SK-N-SH (cell line): ENCODE measurements around the gene NCLN. TPM values are rescaled to one million over a fixed set of nuclear protein-coding genes. Genes with fewer than 3 reads are reported as not detected.

Experiments
- ELF1 ChIP-seq: IDR thresholded peaks from 2 replicates; pipeline ENCODE4 v1.4.0; 2012
- EZH2phosphoT487 ChIP-seq: fragments of 200-600 bp; sonication (generic); IDR thresholded peaks from 2 replicates; pipeline ENCODE4 v1.6.1; 2017; ENCODE audit warnings: low read depth, mixed run types, mild to moderate bottlenecking, antibody characterized with exemption, moderate library complexity, borderline replicate concordance
- FOSL2 ChIP-seq: IDR thresholded peaks from 2 replicates; pipeline ENCODE4 v1.4.0; 2012; ENCODE audit warnings: low read depth, mild to moderate bottlenecking, moderate library complexity, borderline replicate concordance
- FOXJ3 ChIP-seq: sonication (generic); formaldehyde crosslinking; IDR thresholded peaks from 2 replicates; pipeline ENCODE4 v1.5.1; 2020; ENCODE audit warnings: mild to moderate bottlenecking, missing genetic modification reagents
- FOXM1 ChIP-seq: IDR thresholded peaks from 2 replicates; pipeline ENCODE4 v1.4.0; 2012; ENCODE audit warnings: low read depth, mild to moderate bottlenecking
- GATA2 ChIP-seq: sonication (generic); formaldehyde crosslinking; IDR thresholded peaks from 2 replicates; pipeline ENCODE4 v1.5.0; 2020; ENCODE audit warnings: mild to moderate bottlenecking, missing genetic modification reagents
- MEF2A ChIP-seq: IDR thresholded peaks from 2 replicates; pipeline ENCODE4 v1.4.0; 2012; ENCODE audit warnings: low read depth, borderline replicate concordance
- NFIC ChIP-seq: IDR thresholded peaks from 2 replicates; pipeline ENCODE4 v1.4.0; 2012; ENCODE audit warnings: borderline replicate concordance
- NRF1 ChIP-seq: IDR thresholded peaks from 2 replicates; pipeline ENCODE4 v1.6.1; 2012; ENCODE audit warnings: low read depth, mild to moderate bottlenecking, low read length
- RCOR1 ChIP-seq: fragments of 150-350 bp; IDR thresholded peaks from 2 replicates; pipeline ENCODE4 v1.6.1; 2017; ENCODE audit warnings: antibody characterized with exemption, low read length
- SMC3 ChIP-seq: IDR thresholded peaks from 2 replicates; pipeline ENCODE4 v1.6.1; 2012; ENCODE audit warnings: low read depth, low read length, improper control_type of control experiment
- TAF1 ChIP-seq: IDR thresholded peaks from 2 replicates; pipeline ENCODE4 v1.6.1; 2012; ENCODE audit warnings: low read depth, mild to moderate bottlenecking, low read length, moderate library complexity, borderline replicate concordance
- TCF12 ChIP-seq: IDR thresholded peaks from 2 replicates; pipeline ENCODE4 v1.4.0; 2012
- TEAD4 ChIP-seq: IDR thresholded peaks from 2 replicates; pipeline ENCODE4 v1.4.0; 2012; ENCODE audit warnings: mild to moderate bottlenecking, borderline replicate concordance; ENCODE audit not compliant: insufficient read depth
- polyA plus RNA-seq, 3 experiments: library from polyadenylated mRNA; depleted of rRNA; stranded (reverse); fragments of >200 nt; gene quantifications; 2 replicates each; pipeline ENCODE4 v1.2.3, GENCODE V29; 2012
- TF ChIP-seq, protein P1 (sequence below): fragments of 150-350 bp; IDR thresholded peaks from 2 replicates; pipeline ENCODE4 v1.6.1; 2017; ENCODE audit warnings: antibody characterized with exemption, low read length, low read depth, borderline replicate concordance
- TF ChIP-seq, protein P2 (sequence below): IDR thresholded peaks from 2 replicates; pipeline ENCODE4 v1.4.0; 2012; ENCODE audit warnings: low read depth, borderline replicate concordance
- TF ChIP-seq, protein P3 (sequence below): IDR thresholded peaks from 2 replicates; pipeline ENCODE4; 2012
- TF ChIP-seq, protein P4 (sequence below): IDR thresholded peaks from 2 replicates; pipeline ENCODE4 v1.4.0; 2012; ENCODE audit warnings: low read depth, borderline replicate concordance
- TF ChIP-seq, protein P5 (sequence below): fragments of 150-350 bp; IDR thresholded peaks from 2 replicates; pipeline ENCODE4 v1.6.1; 2016; ENCODE audit warnings: mild to moderate bottlenecking, low read depth, low read length
- TF ChIP-seq, protein P6 (sequence below): fragments of 200-600 bp; sonication (generic); IDR thresholded peaks from 2 replicates; pipeline ENCODE4 v1.6.1; 2017; ENCODE audit warnings: antibody characterized with exemption, mild to moderate bottlenecking, moderate library complexity

The NCLN gene
- polyA plus RNA-seq, 1 of the 3 experiments (the other 2 are of a cell fraction) = 69.0 TPM

DNA sequence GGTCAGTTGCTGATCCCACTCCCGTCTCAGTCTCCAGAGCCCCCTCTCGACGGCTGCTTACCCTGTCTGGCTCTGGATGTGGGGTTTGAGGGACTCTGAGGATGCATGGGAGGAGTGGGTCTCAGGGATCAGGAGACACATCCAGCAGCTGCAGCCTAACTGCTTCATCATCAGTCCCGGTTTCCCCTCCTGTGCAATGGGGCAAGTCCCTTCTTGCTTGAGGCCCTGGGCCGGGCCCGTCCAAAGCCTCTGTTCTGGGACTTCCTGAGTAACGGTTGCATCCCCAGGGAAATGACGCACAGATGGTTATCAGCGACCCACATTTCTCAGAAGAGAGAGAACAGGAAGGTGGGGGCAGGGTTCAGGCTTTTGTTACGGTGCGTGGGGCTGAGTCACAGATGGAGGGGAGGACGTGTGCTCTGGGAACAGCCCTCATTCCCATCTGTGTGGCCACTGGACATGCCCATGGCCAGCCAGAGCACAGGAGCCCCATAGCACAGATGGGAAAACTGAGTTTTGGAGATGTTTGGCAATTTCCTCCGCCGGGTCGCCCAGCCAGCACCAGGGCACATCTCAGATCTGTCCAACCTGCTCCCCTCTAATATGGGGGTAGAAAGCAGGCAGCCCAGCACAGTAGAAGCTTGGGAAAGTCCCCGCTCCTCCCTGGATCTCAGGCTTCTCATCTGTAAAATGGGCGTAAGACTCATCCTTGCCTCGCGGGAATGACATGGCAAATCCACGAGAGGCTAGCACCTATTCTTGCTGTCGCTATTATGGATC lies 30.6 kb upstream of the NCLN start (continued):
- TF ChIP-seq, protein P1, sequence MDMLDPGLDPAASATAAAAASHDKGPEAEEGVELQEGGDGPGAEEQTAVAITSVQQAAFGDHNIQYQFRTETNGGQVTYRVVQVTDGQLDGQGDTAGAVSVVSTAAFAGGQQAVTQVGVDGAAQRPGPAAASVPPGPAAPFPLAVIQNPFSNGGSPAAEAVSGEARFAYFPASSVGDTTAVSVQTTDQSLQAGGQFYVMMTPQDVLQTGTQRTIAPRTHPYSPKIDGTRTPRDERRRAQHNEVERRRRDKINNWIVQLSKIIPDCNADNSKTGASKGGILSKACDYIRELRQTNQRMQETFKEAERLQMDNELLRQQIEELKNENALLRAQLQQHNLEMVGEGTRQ = no peak
- TF ChIP-seq NRF1 = no peak
- TF ChIP-seq MEF2A = no peak
- TF ChIP-seq, protein P2, sequence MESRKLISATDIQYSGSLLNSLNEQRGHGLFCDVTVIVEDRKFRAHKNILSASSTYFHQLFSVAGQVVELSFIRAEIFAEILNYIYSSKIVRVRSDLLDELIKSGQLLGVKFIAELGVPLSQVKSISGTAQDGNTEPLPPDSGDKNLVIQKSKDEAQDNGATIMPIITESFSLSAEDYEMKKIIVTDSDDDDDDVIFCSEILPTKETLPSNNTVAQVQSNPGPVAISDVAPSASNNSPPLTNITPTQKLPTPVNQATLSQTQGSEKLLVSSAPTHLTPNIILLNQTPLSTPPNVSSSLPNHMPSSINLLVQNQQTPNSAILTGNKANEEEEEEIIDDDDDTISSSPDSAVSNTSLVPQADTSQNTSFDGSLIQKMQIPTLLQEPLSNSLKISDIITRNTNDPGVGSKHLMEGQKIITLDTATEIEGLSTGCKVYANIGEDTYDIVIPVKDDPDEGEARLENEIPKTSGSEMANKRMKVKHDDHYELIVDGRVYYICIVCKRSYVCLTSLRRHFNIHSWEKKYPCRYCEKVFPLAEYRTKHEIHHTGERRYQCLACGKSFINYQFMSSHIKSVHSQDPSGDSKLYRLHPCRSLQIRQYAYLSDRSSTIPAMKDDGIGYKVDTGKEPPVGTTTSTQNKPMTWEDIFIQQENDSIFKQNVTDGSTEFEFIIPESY = peak; percentile 88; the same call in 1 of the 2 replicates
- no peak for TF ChIP-seq SMC3
- no peak for TF ChIP-seq EZH2phosphoT487
- TF ChIP-seq FOXJ3 (CRISPR knock-in tag) = no peak
- TF ChIP-seq, protein P3, sequence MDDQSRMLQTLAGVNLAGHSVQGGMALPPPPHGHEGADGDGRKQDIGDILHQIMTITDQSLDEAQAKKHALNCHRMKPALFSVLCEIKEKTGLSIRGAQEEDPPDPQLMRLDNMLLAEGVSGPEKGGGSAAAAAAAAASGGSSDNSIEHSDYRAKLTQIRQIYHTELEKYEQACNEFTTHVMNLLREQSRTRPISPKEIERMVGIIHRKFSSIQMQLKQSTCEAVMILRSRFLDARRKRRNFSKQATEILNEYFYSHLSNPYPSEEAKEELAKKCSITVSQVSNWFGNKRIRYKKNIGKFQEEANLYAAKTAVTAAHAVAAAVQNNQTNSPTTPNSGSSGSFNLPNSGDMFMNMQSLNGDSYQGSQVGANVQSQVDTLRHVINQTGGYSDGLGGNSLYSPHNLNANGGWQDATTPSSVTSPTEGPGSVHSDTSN = peak; percentile 73
- peak; percentile 95 for TF ChIP-seq TCF12
- peak; percentile 82 for TF ChIP-seq ELF1
- TF ChIP-seq TEAD4 = peak; percentile 74; the same call in 1 of the 2 replicates
- peak; percentile 83; the same call in 1 of the 2 replicates for TF ChIP-seq NFIC
- no peak for TF ChIP-seq GATA2 (CRISPR knock-in tag)
- peak; percentile 74 for TF ChIP-seq TAF1
- TF ChIP-seq, protein P4, sequence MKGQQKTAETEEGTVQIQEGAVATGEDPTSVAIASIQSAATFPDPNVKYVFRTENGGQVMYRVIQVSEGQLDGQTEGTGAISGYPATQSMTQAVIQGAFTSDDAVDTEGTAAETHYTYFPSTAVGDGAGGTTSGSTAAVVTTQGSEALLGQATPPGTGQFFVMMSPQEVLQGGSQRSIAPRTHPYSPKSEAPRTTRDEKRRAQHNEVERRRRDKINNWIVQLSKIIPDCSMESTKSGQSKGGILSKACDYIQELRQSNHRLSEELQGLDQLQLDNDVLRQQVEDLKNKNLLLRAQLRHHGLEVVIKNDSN = no peak; the same call in 1 of the 2 replicates
- TF ChIP-seq, protein P5, sequence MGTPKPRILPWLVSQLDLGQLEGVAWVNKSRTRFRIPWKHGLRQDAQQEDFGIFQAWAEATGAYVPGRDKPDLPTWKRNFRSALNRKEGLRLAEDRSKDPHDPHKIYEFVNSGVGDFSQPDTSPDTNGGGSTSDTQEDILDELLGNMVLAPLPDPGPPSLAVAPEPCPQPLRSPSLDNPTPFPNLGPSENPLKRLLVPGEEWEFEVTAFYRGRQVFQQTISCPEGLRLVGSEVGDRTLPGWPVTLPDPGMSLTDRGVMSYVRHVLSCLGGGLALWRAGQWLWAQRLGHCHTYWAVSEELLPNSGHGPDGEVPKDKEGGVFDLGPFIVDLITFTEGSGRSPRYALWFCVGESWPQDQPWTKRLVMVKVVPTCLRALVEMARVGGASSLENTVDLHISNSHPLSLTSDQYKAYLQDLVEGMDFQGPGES = no peak
- TF ChIP-seq, protein P6, sequence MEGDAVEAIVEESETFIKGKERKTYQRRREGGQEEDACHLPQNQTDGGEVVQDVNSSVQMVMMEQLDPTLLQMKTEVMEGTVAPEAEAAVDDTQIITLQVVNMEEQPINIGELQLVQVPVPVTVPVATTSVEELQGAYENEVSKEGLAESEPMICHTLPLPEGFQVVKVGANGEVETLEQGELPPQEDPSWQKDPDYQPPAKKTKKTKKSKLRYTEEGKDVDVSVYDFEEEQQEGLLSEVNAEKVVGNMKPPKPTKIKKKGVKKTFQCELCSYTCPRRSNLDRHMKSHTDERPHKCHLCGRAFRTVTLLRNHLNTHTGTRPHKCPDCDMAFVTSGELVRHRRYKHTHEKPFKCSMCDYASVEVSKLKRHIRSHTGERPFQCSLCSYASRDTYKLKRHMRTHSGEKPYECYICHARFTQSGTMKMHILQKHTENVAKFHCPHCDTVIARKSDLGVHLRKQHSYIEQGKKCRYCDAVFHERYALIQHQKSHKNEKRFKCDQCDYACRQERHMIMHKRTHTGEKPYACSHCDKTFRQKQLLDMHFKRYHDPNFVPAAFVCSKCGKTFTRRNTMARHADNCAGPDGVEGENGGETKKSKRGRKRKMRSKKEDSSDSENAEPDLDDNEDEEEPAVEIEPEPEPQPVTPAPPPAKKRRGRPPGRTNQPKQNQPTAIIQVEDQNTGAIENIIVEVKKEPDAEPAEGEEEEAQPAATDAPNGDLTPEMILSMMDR = no peak
- TF ChIP-seq RCOR1 = peak; percentile 67; the same call in 1 of the 2 replicates
- peak; percentile 97 for TF ChIP-seq FOSL2
- no peak; the same call in none of the 2 replicates for TF ChIP-seq FOXM1
